Measurements from ENCODE around the gene KLRC1.

GRCh38 chr12:10466311-10466710, 13.1 kb upstream of the KLRC1 start:
- TF ChIP-seq CTCF (CRISPR knock-in tag; IDR thresholded peaks at IDR 0.05) (no peak), ZNF337 (CRISPR knock-in tag; IDR thresholded peaks at IDR 0.05; ENCODE audit: borderline replicate concordance, low read depth) (no peak)
